Keratinocyte (primary cell): Measurements from ENCODE around the gene MAP1LC3A. TPM values are rescaled to one million over a fixed set of nuclear protein-coding genes. Genes with fewer than 3 reads are reported as not detected.

Experiments used
- DNase-seq: peaks from one replicate; pipeline ENCODE4 v3.0.0-alpha.2; 2011; ENCODE audit warnings: low read depth, missing footprints, low spot score
- FAIRE-seq: peaks from 2 replicates; lab custom pipeline; 2011; peaks lifted over from hg19 to GRCh38; lab: Jason Lieb, UNC
- H2AFZ ChIP-seq: 2 replicates; pipeline ENCODE4 v1.6.0; 2012; ENCODE audit warnings: low read length, control low read depth, inconsistent platforms; ENCODE audit not compliant: control insufficient read depth
- H3K27ac ChIP-seq: 2 replicates; pipeline ENCODE4 v1.5.1; 2011; ENCODE audit warnings: low read length; ENCODE audit not compliant: control insufficient read depth, insufficient read depth
- H3K27me3 ChIP-seq: 3 replicates; pipeline ENCODE4 v1.6.0; 2011; ENCODE audit warnings: low read length; ENCODE audit not compliant: control insufficient read depth, insufficient read depth; ENCODE audit errors: extremely low read depth
- H3K36me3 ChIP-seq, 2 experiments: 2 replicates in 1 of 2; 3 replicates in 1 of 2; pipeline ENCODE4 v1.5.1; 2011; ENCODE audit warnings: low read length in 2 of 2, mild to moderate bottlenecking in 1 of 2; ENCODE audit not compliant: control insufficient read depth in 2 of 2, insufficient read depth in 2 of 2; ENCODE audit errors: extremely low read depth in 1 of 2
- H3K4me1 ChIP-seq: 3 replicates; pipeline ENCODE4 v1.5.1; 2011; ENCODE audit warnings: low read length; ENCODE audit not compliant: control insufficient read depth, insufficient read depth; ENCODE audit errors: extremely low read depth
- H3K4me2 ChIP-seq: 3 replicates; pipeline ENCODE4 v1.6.0; 2011; ENCODE audit warnings: low read depth, low read length; ENCODE audit not compliant: control insufficient read depth, insufficient read depth; ENCODE audit errors: extremely low read depth
- H3K4me3 ChIP-seq, 3 experiments: fragments of 200-600 bp in 1 of 3; sonication (generic) in 1 of 3; 2 replicates in 2 of 3; 3 replicates in 1 of 3; pipeline ENCODE4 v1.5.1; 2011 to 2016; ENCODE audit warnings: low read length in 3 of 3, mild to moderate bottlenecking in 3 of 3, control low read depth in 2 of 3, inconsistent platforms in 1 of 3, low read depth in 1 of 3, mixed read lengths in 1 of 3, mixed run types in 1 of 3, moderate library complexity in 1 of 3; ENCODE audit not compliant: control insufficient read depth in 2 of 3, insufficient read depth in 2 of 3; ENCODE audit errors: extremely low read depth in 1 of 3
- H3K79me2 ChIP-seq: 2 replicates; pipeline ENCODE4 v1.6.0; 2012; ENCODE audit warnings: low read length; ENCODE audit not compliant: control insufficient read depth, insufficient read depth
- H3K9ac ChIP-seq: 3 replicates; pipeline ENCODE4 v1.6.0; 2011; ENCODE audit warnings: low read length; ENCODE audit not compliant: control insufficient read depth, insufficient read depth; ENCODE audit errors: extremely low read depth
- H3K9me1 ChIP-seq: 3 replicates; pipeline ENCODE4 v1.6.0; 2011; ENCODE audit warnings: low read length; ENCODE audit not compliant: control insufficient read depth, insufficient read depth; ENCODE audit errors: extremely low read depth
- H3K9me3 ChIP-seq: 2 replicates; pipeline ENCODE4 v1.5.1; 2012; ENCODE audit warnings: low read depth, low read length; ENCODE audit not compliant: control insufficient read depth
- H4K20me1 ChIP-seq: 3 replicates; pipeline ENCODE4 v1.6.0; 2011; ENCODE audit warnings: low read length; ENCODE audit not compliant: control insufficient read depth, insufficient read depth; ENCODE audit errors: extremely low read depth
- CTCF ChIP-seq, 3 experiments: IDR thresholded peaks in 1 of 3; conservative IDR thresholded peaks in 1 of 3; optimal IDR thresholded peaks in 1 of 3; 2 replicates in 2 of 3; 3 replicates in 1 of 3; pipeline versions ENCODE3 to v1.5.1; 2011; ENCODE audit warnings: low read length in 3 of 3, mild to moderate bottlenecking in 3 of 3, moderate library complexity in 2 of 3, control low read depth in 1 of 3, inconsistent platforms in 1 of 3; ENCODE audit not compliant: insufficient read depth in 2 of 3; ENCODE audit errors: extremely low read depth in 1 of 3
- EZH2 ChIP-seq: IDR thresholded peaks from one replicate; pipeline ENCODE4 v1.6.1; 2012; ENCODE audit warnings: inconsistent platforms, mild to moderate bottlenecking, low read length, moderate library complexity
- dilution Hi-C: fragments of 300-500 bp; cut with MboI; formaldehyde crosslinking; loops from one replicate; pipeline ENCODE4 v1.7.0; 2020; ENCODE audit warnings: low sequenced_read_pairs; ENCODE audit not compliant: extremely low pct_ligation_motif_present
- polyA plus RNA-seq, 5 experiments: library from polyadenylated mRNA; depleted of rRNA in 3 of 5; stranded (reverse) in 3 of 5; stranded (forward) in 1 of 5; unstranded in 1 of 5; fragments of >200 nt; gene quantifications; 1 replicate in 1 of 5; 2 replicates in 3 of 5; 3 replicates in 1 of 5; pipeline versions ENCODE4 v1.2.1 to v1.2.3, GENCODE V29; 2011 to 2012; ENCODE audit warnings: missing spikeins in 2 of 5, low read depth in 1 of 5, low replicate concordance in 1 of 5

MAP1LC3A gene
- polyA plus RNA-seq, 1 donor (not counting 4 experiments of a cell fraction or from before 2014, with no cell fraction given), result 1.7 TPM

- Histone ChIP-seq H3K4me2 (no peak overlapping the region), H3K9ac (no peak overlapping the region), H3K36me3 (peaks cover 55 to 70% of the 10 kb centered on the region in 2 experiments), H3K27ac (no peak overlapping the region), H2AFZ (no peak overlapping the region), H3K79me2 (peaks cover 11% of the 10 kb centered on the region), H3K9me1 (peaks cover 3% of the 10 kb centered on the region), H3K4me3 (no peak overlapping the region), H3K27me3 (no peaks in the 10 kb centered on the region), H3K9me3 (no peaks in the 10 kb centered on the region), H4K20me1 (peaks cover 19% of the 10 kb centered on the region), H3K4me1 (no peaks in the 10 kb centered on the region)
- DNase-seq (no peak), FAIRE-seq (no peak)
- dilution Hi-C loops, result no loop called here
- TF ChIP-seq CTCF (optimal IDR thresholded peaks at IDR 0.05 in 1 of 3, IDR thresholded peaks at IDR 0.05 in 1 of 3, conservative IDR thresholded peaks at IDR 0.05 in 1 of 3; ENCODE audit: extremely low read depth in 1 of 3, insufficient read depth in 2 of 3, low read length in 3 of 3) (no peak), EZH2 (no peak)
Observed at GRCh38 chr20:34535301-34535840, 23.1 kb upstream of the MAP1LC3A start.

- H3K79me2 ChIP-seq, result peaks cover 6% of the 10 kb centered on the region
- peaks cover 3% of the 10 kb centered on the region for H3K9me1 ChIP-seq
- H3K27ac ChIP-seq, result no peak overlapping the region
- H2AFZ ChIP-seq, result no peak overlapping the region
- H3K4me2 ChIP-seq, result no peak overlapping the region
- no peak overlapping the region for H3K4me3 ChIP-seq
- dilution Hi-C loops, result no loop called here
- no peaks in the 10 kb centered on the region for H3K27me3 ChIP-seq
- DNase-seq, result no peak
- TF ChIP-seq CTCF (optimal IDR thresholded peaks at IDR 0.05 in 1 of 3, IDR thresholded peaks at IDR 0.05 in 1 of 3, conservative IDR thresholded peaks at IDR 0.05 in 1 of 3; ENCODE audit: extremely low read depth in 1 of 3, insufficient read depth in 2 of 3, low read length in 3 of 3), result no peak
- TF ChIP-seq EZH2, result no peak
- H3K9ac ChIP-seq, result no peak overlapping the region
- FAIRE-seq, result no peak
- no peaks in the 10 kb centered on the region for H3K9me3 ChIP-seq
- H4K20me1 ChIP-seq, result peaks cover 19% of the 10 kb centered on the region
- peaks cover 54 to 70% of the 10 kb centered on the region in 2 experiments for H3K36me3 ChIP-seq
- no peaks in the 10 kb centered on the region for H3K4me1 ChIP-seq
Observed at GRCh38 chr20:34535857-34536256, 22.7 kb upstream of the MAP1LC3A start.
